SK-N-MC (cell line): ENCODE results near the gene ATP6AP2.

ENCODE experiments used
- DNase-seq: peaks from one replicate; pipeline ENCODE4 v3.0.0-alpha.2; 2011; ENCODE audit warnings: low read depth, low spot score
- H3K27ac ChIP-seq: fragments of 200-600 bp; sonication (generic); 2 replicates; pipeline ENCODE4 v1.5.1; 2016; ENCODE audit warnings: mixed run types
- H3K36me3 ChIP-seq: fragments of 200-600 bp; sonication (generic); 2 replicates; pipeline ENCODE4 v1.6.1; 2017; ENCODE audit warnings: antibody characterized with exemption, low read length, mixed read lengths; ENCODE audit not compliant: insufficient read depth
- H3K4me3 ChIP-seq: fragments of 200-600 bp; sonication (generic); 2 replicates; pipeline ENCODE4 v1.5.1; 2016
- H3K9ac ChIP-seq: fragments of 200-600 bp; sonication (generic); 2 replicates; pipeline ENCODE4 v1.8.0; 2017; ENCODE audit warnings: mixed run types, mixed read lengths; ENCODE audit not compliant: insufficient read length
- H3K9me3 ChIP-seq: fragments of 200-600 bp; sonication (generic); 2 replicates; pipeline ENCODE4 v1.6.1; 2017; ENCODE audit warnings: low read depth, mild to moderate bottlenecking, antibody characterized with exemption, low read length, moderate library complexity, mixed read lengths
- EZH2 ChIP-seq: fragments of 200-600 bp; sonication (generic); IDR thresholded peaks from one replicate; pipeline ENCODE4 v1.6.1; 2017; ENCODE audit warnings: antibody characterized with exemption
- FOXP2 ChIP-seq: optimal IDR thresholded peaks from 2 replicates; pipeline ENCODE3; 2011; ENCODE audit warnings: mild to moderate bottlenecking, moderate library complexity; ENCODE audit not compliant: insufficient read depth; ENCODE audit errors: extremely low read length, control extremely low read depth
- POLR2AphosphoS5 ChIP-seq: IDR thresholded peaks from 2 replicates; pipeline ENCODE4 v1.6.1; 2012; ENCODE audit warnings: mild to moderate bottlenecking, low read depth, low read length, borderline replicate concordance

Gene ATP6AP2

DNA sequence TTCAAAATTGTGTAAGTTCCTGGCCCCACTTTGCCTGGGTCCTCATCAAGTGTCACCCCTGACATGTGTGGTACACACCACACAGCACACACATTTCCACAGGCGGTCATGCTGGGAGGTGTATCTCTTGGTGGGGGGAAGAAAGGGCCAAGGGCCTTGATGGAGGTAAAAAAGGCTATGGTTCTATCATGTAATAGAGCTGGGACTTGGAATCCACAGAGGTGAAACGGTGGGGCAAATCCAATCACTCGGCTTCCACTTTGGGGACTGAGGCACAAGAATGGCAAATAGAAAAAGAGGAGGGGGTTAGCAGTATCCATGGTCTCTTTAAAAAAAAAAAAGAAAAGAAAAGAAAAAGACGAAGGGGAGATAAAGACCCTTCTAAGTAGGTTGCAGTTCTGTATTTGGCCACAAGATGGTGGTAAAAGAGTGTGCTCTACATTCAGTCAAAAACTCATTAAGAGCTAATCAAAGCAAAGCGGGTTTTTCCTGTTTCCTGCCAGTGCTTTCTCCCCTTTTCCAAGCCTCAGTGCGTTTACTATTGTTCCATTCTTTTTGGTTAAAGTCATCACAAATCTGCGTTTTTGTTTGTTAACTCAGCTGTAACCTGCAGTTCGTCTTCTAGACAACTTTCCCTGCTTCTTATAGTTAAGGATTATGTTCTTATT, 37.0 kb upstream of the ATP6AP2 start:
- no peaks in the 10 kb centered on the region for H3K36me3 ChIP-seq
- 0 out of 2 replicates have a peak overlapping the region, but pooled peaks have one; percentile 16 for H3K27ac ChIP-seq
- no peak for DNase-seq
- no peaks in the 10 kb centered on the region for H3K9me3 ChIP-seq
- TF ChIP-seq EZH2 (no peak), POLR2AphosphoS5 (no peak), FOXP2 (no peak)
- peak overlapping the region; percentile 59 for H3K9ac ChIP-seq
- H3K4me3 ChIP-seq, result peak overlapping the region; percentile 34; the same call in 1 of the 2 replicates

DNA sequence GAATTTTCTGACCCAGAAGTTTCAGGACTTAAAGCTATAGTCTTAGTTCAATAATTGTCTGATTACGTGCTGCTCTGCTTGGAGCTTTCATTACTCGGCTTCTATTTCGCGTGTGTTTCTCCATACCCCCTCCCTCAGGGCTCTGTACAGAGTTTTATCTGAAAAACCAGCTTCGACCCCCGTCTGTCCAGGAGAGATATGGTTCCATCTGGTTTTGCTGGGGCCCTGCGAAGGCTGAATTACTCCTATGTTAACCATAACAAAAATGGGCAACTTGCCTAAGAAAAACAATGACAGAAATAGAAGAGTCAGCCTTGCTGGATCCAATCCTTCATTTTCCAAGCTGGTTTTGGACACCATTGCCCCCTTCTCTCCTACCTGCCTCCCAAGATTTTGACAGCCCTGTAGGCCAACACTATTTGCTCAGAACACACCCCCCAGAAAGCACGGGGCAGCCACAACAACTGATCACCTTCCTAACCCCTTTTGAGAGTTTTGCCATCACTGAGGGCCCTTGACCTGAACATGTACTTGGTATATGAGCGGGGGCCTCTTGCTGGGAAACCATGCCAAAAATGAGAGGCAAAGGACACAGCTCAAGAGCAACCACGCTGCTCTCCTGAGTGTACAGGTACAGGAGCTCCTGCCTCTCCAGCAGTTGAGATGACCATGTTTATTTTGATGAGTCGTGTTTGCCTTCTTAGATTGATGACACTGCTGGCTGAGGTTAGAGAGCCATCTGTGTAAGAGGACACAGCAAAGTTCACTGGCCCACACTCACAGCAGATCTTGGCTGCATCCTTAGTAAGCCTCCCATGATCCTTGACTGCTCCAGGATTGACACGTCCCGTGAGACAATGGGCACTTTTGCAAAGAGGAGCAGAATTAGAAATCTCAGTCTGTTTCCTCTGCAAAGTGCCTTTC, 36.2 kb upstream of the ATP6AP2 start:
- Histone ChIP-seq H3K9me3 (no peaks in the 10 kb centered on the region), H3K4me3 (peak overlapping the region; percentile 34; the same call in 1 of the 2 replicates), H3K36me3 (no peaks in the 10 kb centered on the region), H3K27ac (0 out of 2 replicates have a peak overlapping the region, but pooled peaks have one; percentile 16), H3K9ac (peak overlapping the region; percentile 59)
- DNase-seq, result no peak
- TF ChIP-seq FOXP2, result no peak
- no peak for TF ChIP-seq EZH2
- no peak for TF ChIP-seq POLR2AphosphoS5

DNA sequence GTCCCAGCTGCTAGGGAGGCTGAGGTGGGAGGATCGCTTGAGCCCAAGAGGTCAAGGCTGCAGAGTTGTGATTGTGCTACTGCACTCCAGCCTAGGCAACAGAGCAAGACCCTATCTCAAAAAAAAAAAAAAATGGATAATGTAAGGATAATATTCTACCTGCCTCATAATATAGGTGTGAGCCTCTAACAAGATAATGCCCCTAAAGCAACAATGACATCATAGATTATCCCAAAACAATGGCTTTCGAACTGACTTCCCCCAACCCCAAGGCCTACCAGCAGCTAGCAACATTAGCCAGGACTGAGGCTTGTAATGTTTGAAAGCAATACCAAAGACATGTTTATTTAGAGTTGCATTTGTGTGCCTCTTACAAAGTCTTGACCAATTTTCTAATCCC, 33.9 kb upstream of the ATP6AP2 start:
- H3K4me3 ChIP-seq, result no peak overlapping the region
- peak overlapping the region; percentile 59; the same call in 1 of the 2 replicates for H3K27ac ChIP-seq
- no peak for DNase-seq
- H3K36me3 ChIP-seq, result no peaks in the 10 kb centered on the region
- no peak overlapping the region for H3K9ac ChIP-seq
- no peaks in the 10 kb centered on the region for H3K9me3 ChIP-seq
- no peak for TF ChIP-seq FOXP2
- no peak for TF ChIP-seq POLR2AphosphoS5

DNA sequence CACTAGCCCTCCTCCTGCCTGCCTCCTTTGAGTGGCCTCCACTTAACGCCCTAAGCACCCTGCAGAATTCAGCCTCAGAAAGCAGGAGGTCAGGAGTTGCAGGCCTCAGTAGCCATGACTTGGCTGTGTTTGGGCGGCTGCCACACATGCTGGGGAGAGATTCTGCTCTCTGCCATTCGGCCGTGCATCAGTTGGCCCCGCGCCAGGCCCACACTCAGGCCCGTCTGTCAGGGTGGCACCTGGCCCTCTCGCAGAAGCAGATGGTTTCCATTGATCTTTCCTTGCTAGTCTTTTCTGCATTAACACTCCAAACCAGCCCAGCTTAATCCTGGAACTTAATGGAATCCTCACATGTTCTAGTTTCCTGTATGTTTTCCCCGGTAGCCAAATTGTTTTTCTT, 30.7 kb upstream of the ATP6AP2 start:
- no peaks in the 10 kb centered on the region for H3K36me3 ChIP-seq
- DNase-seq, result no peak
- no peak overlapping the region for H3K4me3 ChIP-seq
- no peaks in the 10 kb centered on the region for H3K9me3 ChIP-seq
- H3K9ac ChIP-seq, result no peak overlapping the region
- TF ChIP-seq FOXP2 (no peak), EZH2 (no peak), POLR2AphosphoS5 (no peak)
- H3K27ac ChIP-seq, result no peak overlapping the region

DNA sequence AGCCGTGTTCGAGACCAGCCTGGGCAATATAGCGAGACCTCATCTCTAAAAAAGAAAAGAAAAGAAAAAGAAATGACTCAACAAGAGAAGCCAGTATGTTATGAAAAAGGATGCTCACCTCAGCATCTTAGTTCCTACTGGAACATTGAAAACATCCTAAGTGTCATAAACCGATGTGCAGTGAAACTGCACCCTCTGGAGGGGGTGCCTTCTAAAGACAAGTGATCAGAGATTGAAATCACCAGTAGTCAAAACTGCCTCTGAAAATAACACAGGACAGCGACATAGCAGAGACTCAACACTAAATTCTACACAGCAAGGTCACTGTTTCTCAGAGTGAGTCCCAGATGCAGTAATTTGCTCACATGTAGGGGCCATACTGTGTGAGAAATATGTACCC, 28.0 kb upstream of the ATP6AP2 start:
- no peaks in the 10 kb centered on the region for H3K36me3 ChIP-seq

DNA sequence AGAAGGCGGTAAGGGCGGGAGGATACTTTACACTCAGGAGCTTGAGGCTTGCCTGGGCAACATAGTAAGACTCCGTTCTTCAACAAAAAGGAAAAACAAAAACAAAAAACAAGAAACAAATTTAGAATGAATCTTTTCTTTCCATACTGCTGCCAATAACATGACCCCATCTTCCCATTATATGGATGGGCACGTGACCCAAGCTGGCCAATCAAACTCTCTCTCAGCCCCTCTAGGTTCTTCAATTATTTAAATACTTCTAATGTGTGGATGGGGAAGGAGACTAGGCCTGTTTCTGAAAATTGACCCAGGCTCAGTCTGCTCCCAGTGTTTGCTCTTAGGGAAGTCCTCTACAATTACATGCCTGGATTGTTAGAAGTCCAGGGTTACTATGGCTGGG, 22.2 kb upstream of the ATP6AP2 start:
- no peak overlapping the region for H3K9ac ChIP-seq
- no peak overlapping the region for H3K4me3 ChIP-seq
- DNase-seq, result no peak
- H3K36me3 ChIP-seq, result no peaks in the 10 kb centered on the region
- no peaks in the 10 kb centered on the region for H3K9me3 ChIP-seq
- H3K27ac ChIP-seq, result no peak overlapping the region
- TF ChIP-seq FOXP2 (no peak), EZH2 (no peak), POLR2AphosphoS5 (no peak)

More for the DNA sequence above, 28.0 kb upstream of the ATP6AP2 start:
- Histone ChIP-seq H3K4me3 (no peak overlapping the region), H3K27ac (no peak overlapping the region), H3K9me3 (no peaks in the 10 kb centered on the region), H3K9ac (no peak overlapping the region)
- no peak for TF ChIP-seq EZH2
- TF ChIP-seq FOXP2, result no peak
- TF ChIP-seq POLR2AphosphoS5, result no peak
- no peak for DNase-seq

DNA sequence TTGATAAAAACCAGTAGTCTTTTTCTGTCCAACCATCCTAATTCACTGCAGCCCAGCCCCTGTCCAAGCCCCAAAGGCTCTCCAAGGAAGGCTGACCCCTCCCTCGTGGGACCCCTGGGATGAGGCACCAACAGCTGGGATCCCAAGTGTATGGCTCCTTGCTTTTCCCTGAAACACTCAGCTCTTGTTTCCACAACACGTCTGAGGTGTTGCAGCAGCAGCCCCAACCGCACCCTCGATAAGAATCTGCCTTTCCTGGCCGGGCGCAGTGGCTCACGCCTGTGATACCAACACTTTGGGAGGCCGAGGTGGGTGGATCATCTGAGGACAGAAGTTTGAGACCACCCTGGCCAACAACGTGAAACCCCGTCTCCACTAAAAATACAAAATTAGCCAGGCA, 17.0 kb upstream of the ATP6AP2 start:
- H3K9ac ChIP-seq, result no peak overlapping the region
- no peak for DNase-seq
- no peaks in the 10 kb centered on the region for H3K36me3 ChIP-seq
- no peak overlapping the region for H3K27ac ChIP-seq
- no peak overlapping the region for H3K4me3 ChIP-seq
- no peaks in the 10 kb centered on the region for H3K9me3 ChIP-seq
- TF ChIP-seq POLR2AphosphoS5 (no peak), EZH2 (no peak), FOXP2 (no peak)

DNA sequence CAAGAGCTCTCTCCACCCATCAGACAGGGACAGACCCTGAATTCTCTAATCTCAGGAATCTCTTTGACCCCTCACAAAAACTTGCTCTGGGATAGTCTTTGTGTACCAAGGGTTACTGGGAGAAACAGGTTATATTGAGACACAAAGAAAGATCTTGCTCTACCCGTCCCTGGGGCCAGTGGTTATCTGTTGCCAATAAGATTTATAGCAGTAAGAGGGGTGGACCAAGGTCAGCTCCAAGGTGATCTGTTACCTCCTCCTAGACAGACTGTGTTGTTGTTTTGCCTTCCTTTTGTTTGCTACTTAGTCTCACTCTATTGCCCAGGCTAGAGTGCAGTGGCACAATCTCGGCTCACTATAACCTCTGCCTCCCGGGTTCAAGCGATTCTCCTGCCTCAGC, 16.3 kb upstream of the ATP6AP2 start:
- TF ChIP-seq FOXP2 (no peak), EZH2 (no peak), POLR2AphosphoS5 (no peak)
- Histone ChIP-seq H3K4me3 (no peak overlapping the region), H3K27ac (no peak overlapping the region), H3K9ac (no peak overlapping the region), H3K9me3 (no peaks in the 10 kb centered on the region), H3K36me3 (no peaks in the 10 kb centered on the region)
- DNase-seq, result no peak
